OCI-LY7 (cell line): Measurements from ENCODE around the gene E2F3. TPM values are rescaled to one million over a fixed set of nuclear protein-coding genes. Genes with fewer than 3 reads are reported as not detected.

Source experiments
- BruUV-seq: library from RNA; stranded (reverse); fragments of 400-500 nt; replicated peaks from 2 replicates; lab custom pipeline; 2021; lab: Mats Ljungman, UMichigan
- CTCF ChIA-PET: fragments of 300-600 bp; sonication (Branson Sonifier 250); formaldehyde crosslinking; loops from one replicate; lab custom pipeline; 2022; ENCODE audit warnings: antibody characterized with exemption; ENCODE audit not compliant: unreplicated experiment; lab: Charles Lee
- POLR2A ChIA-PET: fragments of 300-600 bp; sonication (Branson Sonifier 250); formaldehyde crosslinking; loops from one replicate; lab custom pipeline; 2022; ENCODE audit warnings: antibody characterized with exemption; lab: Charles Lee
- DNase-seq: peaks from one replicate; pipeline ENCODE4 v3.0.0-alpha.2; 2015; ENCODE audit warnings: low spot score
- H2AFZ ChIP-seq: fragments of 200-600 bp; sonication (generic), shearing (Covaris generic); 2 replicates; pipeline ENCODE4 v1.6.1; 2014; ENCODE audit warnings: mild to moderate bottlenecking, antibody characterized with exemption, low read length, moderate library complexity
- H3K27ac ChIP-seq: fragments of 200-600 bp; sonication (generic); 2 replicates; pipeline ENCODE4 v1.5.1; 2014; ENCODE audit warnings: mixed run types, low read depth, mild to moderate bottlenecking, moderate library complexity, low read length, inconsistent platforms; ENCODE audit not compliant: poor library complexity, severe bottlenecking
- H3K36me3 ChIP-seq: fragments of 200-600 bp; sonication (generic); 2 replicates; pipeline ENCODE4 v1.6.1; 2014; ENCODE audit warnings: mild to moderate bottlenecking, antibody characterized with exemption, low read length, moderate library complexity, mixed read lengths; ENCODE audit not compliant: insufficient read depth
- H3K4me1 ChIP-seq: fragments of 200-600 bp; sonication (generic); 2 replicates; pipeline ENCODE4 v1.5.1; 2014; ENCODE audit warnings: mild to moderate bottlenecking, low read length; ENCODE audit not compliant: insufficient read depth, poor library complexity, severe bottlenecking
- H3K4me2 ChIP-seq: fragments of 200-600 bp; sonication (generic); 2 replicates; pipeline ENCODE4 v1.6.1; 2014; ENCODE audit warnings: mild to moderate bottlenecking, low read length
- H3K4me3 ChIP-seq: fragments of 200-600 bp; sonication (generic); 2 replicates; pipeline ENCODE4 v1.5.1; 2014; ENCODE audit warnings: mild to moderate bottlenecking, low read depth, low read length; ENCODE audit not compliant: poor library complexity, severe bottlenecking
- H3K79me2 ChIP-seq: fragments of 200-600 bp; sonication (generic); 2 replicates; pipeline ENCODE4 v1.6.1; 2016; ENCODE audit warnings: low read depth, mild to moderate bottlenecking, low read length, moderate library complexity, mixed read lengths; ENCODE audit not compliant: insufficient read depth
- H3K9me2 ChIP-seq: fragments of 200-600 bp; sonication (generic); 2 replicates; pipeline ENCODE4 v1.6.1; 2016; ENCODE audit warnings: mild to moderate bottlenecking, low read length, mixed read lengths; ENCODE audit not compliant: insufficient read depth
- H3K9me3 ChIP-seq: fragments of 200-600 bp; sonication (generic); 2 replicates; pipeline ENCODE4 v1.6.1; 2014; ENCODE audit warnings: mild to moderate bottlenecking, mixed run types, low read length, mixed read lengths
- H4K20me1 ChIP-seq: fragments of 200-600 bp; sonication (generic); 2 replicates; pipeline ENCODE4 v1.6.1; 2014; ENCODE audit warnings: mild to moderate bottlenecking, antibody characterized with exemption, low read length, moderate library complexity, mixed read lengths; ENCODE audit not compliant: insufficient read depth
- CTCF ChIP-seq: fragments of 200-600 bp; sonication (generic); conservative IDR thresholded peaks from 2 replicates; pipeline ENCODE4 v1.5.1; 2014; ENCODE audit warnings: mild to moderate bottlenecking, antibody characterized with exemption, low read length, moderate library complexity, mixed read lengths
- EZH2phosphoT487 ChIP-seq: fragments of 200-600 bp; sonication (generic); IDR thresholded peaks from 2 replicates; pipeline ENCODE4 v1.6.1; 2018; ENCODE audit warnings: low read depth, borderline replicate concordance, mild to moderate bottlenecking, mixed run types, antibody characterized with exemption, low read length, moderate library complexity, mixed read lengths
- intact Hi-C: fragments of 100-400 bp; cut with micrococcal nuclease; formaldehyde crosslinking; loops from one replicate; pipeline ENCODE4 v1.10.0; 2022; ENCODE audit not compliant: unreplicated experiment
- total RNA-seq, 2 experiments: library from RNA; depleted of rRNA in 1 of 2; stranded (reverse); fragments of >200 nt in 1 of 2; shearing (Covaris generic) in 1 of 2; gene quantifications; 2 replicates each; pipeline ENCODE4 v1.2.3, GENCODE V29; 2014 to 2022

The E2F3 gene
- total RNA-seq, 2 experiments from 2014 or later: 12.4 to 31.2 TPM

GRCh38 chr6:20540683-20541082 lies 139.0 kb downstream of the E2F3 start:
- POLR2A ChIA-PET: interaction anchor here (0.6 kb wide), 1 partner anchor 1056 kb away, joined by 3 read pairs; no protein-coding TSS in a partner anchor
- no peaks in the 10 kb centered on the region for H3K9me3 ChIP-seq
- H3K9me2 ChIP-seq: no peaks in the 10 kb centered on the region
- no peak overlapping the region for H3K4me3 ChIP-seq
- H3K36me3 ChIP-seq: peaks cover 73% of the 10 kb centered on the region
- intact Hi-C loops: no loop called here
- no peak overlapping the region for H3K4me2 ChIP-seq
- BruUV-seq: no TSS peak
- CTCF ChIA-PET: no interaction called here
- no peak for TF ChIP-seq EZH2phosphoT487
- no peak for TF ChIP-seq CTCF
- DNase-seq: no peak
- peaks cover 3% of the 10 kb centered on the region for H3K4me1 ChIP-seq
- peaks cover 25% of the 10 kb centered on the region; the same call in 1 of the 2 replicates for H3K79me2 ChIP-seq
- no peaks in the 10 kb centered on the region for H4K20me1 ChIP-seq
- H2AFZ ChIP-seq: no peak overlapping the region
- no peak overlapping the region for H3K27ac ChIP-seq

- Histone ChIP-seq H3K36me3 (peaks cover 73% of the 10 kb centered on the region), H3K4me2 (no peak overlapping the region), H3K4me3 (no peak overlapping the region), H3K4me1 (no peaks in the 10 kb centered on the region), H2AFZ (no peak overlapping the region), H4K20me1 (no peaks in the 10 kb centered on the region), H3K79me2 (peaks cover 18% of the 10 kb centered on the region; the same call in 1 of the 2 replicates), H3K27ac (no peak overlapping the region), H3K9me3 (no peaks in the 10 kb centered on the region), H3K9me2 (no peaks in the 10 kb centered on the region)
- no TSS peak for BruUV-seq
- CTCF ChIA-PET: no interaction called here
- POLR2A ChIA-PET: interaction anchor here (0.6 to 0.9 kb wide), 2 partner anchors 9 to 1055 kb away, joined by 3 read pairs; no protein-coding TSS in a partner anchor
- TF ChIP-seq CTCF (no peak), EZH2phosphoT487 (no peak)
- intact Hi-C loops: no loop called here
- DNase-seq: no peak
These were observed 139.7 kb downstream of the E2F3 start for GRCh38 chr6:20541382-20541781.

GRCh38 chr6:20542927-20543602 lies 141.4 kb downstream of the E2F3 start:
- H3K9me3 ChIP-seq: no peaks in the 10 kb centered on the region
- CTCF ChIA-PET: no interaction called here
- no peak overlapping the region for H3K4me3 ChIP-seq
- no TSS peak for BruUV-seq
- H3K36me3 ChIP-seq: peaks cover 78% of the 10 kb centered on the region
- peaks cover 9% of the 10 kb centered on the region; the same call in 1 of the 2 replicates for H3K79me2 ChIP-seq
- H4K20me1 ChIP-seq: no peaks in the 10 kb centered on the region
- POLR2A ChIA-PET: no interaction called here
- no peaks in the 10 kb centered on the region for H3K4me1 ChIP-seq
- DNase-seq: no peak
- H3K27ac ChIP-seq: no peak overlapping the region
- intact Hi-C loops: no loop called here
- TF ChIP-seq CTCF (no peak), EZH2phosphoT487 (no peak)
- no peak overlapping the region for H2AFZ ChIP-seq
- no peak overlapping the region for H3K4me2 ChIP-seq
- no peaks in the 10 kb centered on the region for H3K9me2 ChIP-seq
